GM18858 (cell line): Measurements from ENCODE around the gene ICAM1.
"Not testable (repeated sequence)": the region's sequence is repeated elsewhere in the genome, so short reads cannot be mapped to it uniquely, and the experiment has no call there.

Experiments
- ATAC-seq: cut with Tn5 transposase; IDR thresholded peaks from one replicate; pipeline ENCODE4 v1.9.1; 2021; ENCODE audit not compliant: unreplicated experiment

Gene ICAM1

GRCh38 chr19:10270616-10271394 is at the start of gene ICAM1:
TSS of gene ICAM1 (plus strand) at chr19:10271120. CDS start at chr19:10271160, 40 bp downstream.
- ATAC-seq: no peak

- ATAC-seq: no peak
Measured at GRCh38 chr19:10222201-10222890, 48.6 kb upstream of the ICAM1 start.

- no peak for ATAC-seq
Measured at GRCh38 chr19:10223488-10224213, 47.3 kb upstream of the ICAM1 start.

- ATAC-seq: no peak
Measured at GRCh38 chr19:10224337-10224736, 46.6 kb upstream of the ICAM1 start.

GRCh38 chr19:10226021-10226375 is 44.9 kb upstream of the ICAM1 start:
- no peak for ATAC-seq

- ATAC-seq: no peak
Measured at GRCh38 chr19:10226376-10227025, 44.4 kb upstream of the ICAM1 start.

GRCh38 chr19:10227026-10227971 is 43.6 kb upstream of the ICAM1 start:
- no peak for ATAC-seq

- ATAC-seq: no peak
Measured at GRCh38 chr19:10228393-10228792, 42.5 kb upstream of the ICAM1 start.

- no peak for ATAC-seq
Measured at GRCh38 chr19:10228920-10229319, 42.0 kb upstream of the ICAM1 start.

- no peak for ATAC-seq
Measured at GRCh38 chr19:10230173-10230860, 40.6 kb upstream of the ICAM1 start.

- ATAC-seq: no peak
Measured at GRCh38 chr19:10230861-10231611, 39.9 kb upstream of the ICAM1 start, which contains the start of gene S1PR2. TSS of gene S1PR2 (minus strand) at chr19:10231331. CDS start at chr19:10224905, 6,426 bp downstream.

- no peak for ATAC-seq
Measured at GRCh38 chr19:10231612-10232228, 39.2 kb upstream of the ICAM1 start.

- no peak for ATAC-seq
Measured at GRCh38 chr19:10233946-10234345, 37.0 kb upstream of the ICAM1 start.

GRCh38 chr19:10235003-10235402 is 35.9 kb upstream of the ICAM1 start:
- ATAC-seq: no peak

- not testable (repeated sequence) for ATAC-seq
Measured at GRCh38 chr19:10235409-10235808, 35.5 kb upstream of the ICAM1 start.

GRCh38 chr19:10237702-10238101 is 33.2 kb upstream of the ICAM1 start:
- no peak for ATAC-seq

GRCh38 chr19:10238172-10238783 is 32.6 kb upstream of the ICAM1 start:
- no peak for ATAC-seq
